GM15510 (cell line): ENCODE results near the gene PRR5L.

Experiments
- POLR2A ChIP-seq: IDR thresholded peaks from 3 replicates; pipeline ENCODE4 v1.6.1; 2011; ENCODE audit warnings: borderline replicate concordance; ENCODE audit not compliant: insufficient read length; ENCODE audit errors: extremely low read depth

The PRR5L gene

DNA sequence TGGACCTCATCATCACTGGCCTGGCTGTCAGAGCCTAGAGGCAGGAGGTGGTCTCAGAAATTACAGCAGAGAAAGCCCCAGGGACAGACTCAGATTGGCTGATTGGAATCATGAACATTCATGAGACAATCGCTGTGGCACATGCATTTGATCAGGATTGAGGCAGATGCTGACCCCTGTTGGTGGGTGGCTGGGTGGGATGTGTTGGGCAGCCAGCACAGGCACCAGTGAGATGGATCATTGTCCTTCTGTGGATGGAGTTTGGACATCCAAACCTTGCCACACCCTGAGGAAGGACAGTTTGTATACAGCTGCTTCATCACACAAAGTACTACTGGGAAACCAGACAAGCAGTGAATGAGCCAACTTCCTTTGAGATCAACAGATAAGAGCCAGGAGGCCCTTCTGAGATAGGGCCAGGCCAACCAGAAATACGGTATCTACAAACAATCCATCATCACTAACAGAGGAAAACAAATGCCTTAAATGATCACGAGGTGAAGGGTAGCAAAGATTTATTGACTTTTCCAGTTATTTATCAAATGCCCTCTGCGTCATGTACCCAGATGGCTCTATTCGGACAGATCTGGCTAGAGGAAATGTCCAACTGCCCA lies 24.2 kb upstream of the PRR5L start:
- TF ChIP-seq POLR2A, result no peak

DNA sequence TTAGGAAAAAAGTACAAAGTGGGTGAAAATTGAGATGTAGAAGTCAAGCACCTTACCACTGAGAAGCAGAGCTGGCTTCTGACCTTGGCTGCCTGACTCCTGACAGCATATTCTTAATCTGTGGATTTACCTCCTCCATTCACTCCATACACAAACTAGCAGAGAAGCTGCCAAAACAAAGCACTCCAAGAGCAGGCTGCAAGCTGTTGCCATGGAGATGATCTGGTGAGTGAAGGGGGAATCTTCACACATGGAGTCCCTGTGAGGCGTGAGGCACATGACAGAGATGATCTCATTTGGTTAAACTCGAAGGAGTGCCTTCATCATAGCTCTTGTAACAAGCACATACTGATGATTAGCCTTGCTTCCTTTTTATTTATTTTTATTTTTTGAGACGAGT lies 23.0 kb upstream of the PRR5L start:
- no peak for TF ChIP-seq POLR2A

DNA sequence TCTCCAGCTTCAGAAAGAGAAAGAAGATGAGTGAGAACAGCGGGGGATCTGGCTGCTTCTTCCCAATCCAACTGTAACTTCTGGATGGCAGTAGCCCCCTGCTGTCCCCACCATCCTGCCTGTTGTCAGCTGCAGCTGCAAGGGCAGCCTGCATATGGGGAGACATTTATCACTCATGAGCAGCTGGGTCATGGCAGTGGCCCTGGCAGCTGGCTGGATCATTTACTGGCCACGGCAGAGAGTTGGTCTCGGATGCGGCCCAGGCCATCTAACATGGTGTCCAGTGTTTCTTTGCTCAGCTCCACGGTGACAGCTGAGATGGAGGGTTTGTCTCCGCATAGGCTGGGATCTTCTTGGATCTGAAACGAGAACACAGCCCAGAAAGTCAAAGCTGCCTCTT lies 21.7 kb upstream of the PRR5L start:
- no peak for TF ChIP-seq POLR2A

DNA sequence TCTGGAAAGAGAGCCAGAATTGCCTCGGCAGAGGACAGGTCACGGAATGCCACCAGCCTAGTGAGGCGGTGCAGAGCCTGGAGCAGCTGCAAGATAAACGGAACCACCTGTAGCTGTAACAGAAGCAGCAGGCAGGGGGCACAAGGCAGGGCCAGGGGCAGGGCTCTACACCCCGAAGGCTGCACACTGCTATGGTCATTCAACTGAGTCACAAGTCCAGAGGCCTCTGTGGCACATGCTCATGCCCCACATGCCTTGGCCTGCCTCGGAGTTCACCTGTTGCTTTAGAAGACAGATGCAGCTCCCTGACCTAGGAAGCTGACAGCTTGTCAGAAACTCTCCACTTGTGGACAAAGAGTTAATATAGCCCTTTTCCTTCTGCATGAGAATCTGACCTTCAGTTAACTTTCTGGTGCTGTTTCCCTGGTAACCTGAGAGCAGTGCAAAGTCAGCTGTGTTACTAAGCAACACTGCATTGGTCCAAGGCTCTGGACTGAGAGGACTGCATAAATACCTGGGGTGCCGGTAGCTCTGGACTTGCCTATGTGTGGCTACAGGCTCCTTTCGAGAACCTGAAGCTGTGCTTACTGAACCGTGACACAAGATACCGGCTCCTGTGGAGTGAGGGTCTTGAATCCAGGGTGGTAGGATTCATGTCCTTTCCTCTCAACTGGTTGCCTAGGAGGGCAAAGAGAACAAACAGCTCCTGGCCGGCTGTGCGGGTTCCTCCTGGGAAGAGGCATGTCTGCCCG lies 17.4 kb upstream of the PRR5L start:
- no peak for TF ChIP-seq POLR2A

DNA sequence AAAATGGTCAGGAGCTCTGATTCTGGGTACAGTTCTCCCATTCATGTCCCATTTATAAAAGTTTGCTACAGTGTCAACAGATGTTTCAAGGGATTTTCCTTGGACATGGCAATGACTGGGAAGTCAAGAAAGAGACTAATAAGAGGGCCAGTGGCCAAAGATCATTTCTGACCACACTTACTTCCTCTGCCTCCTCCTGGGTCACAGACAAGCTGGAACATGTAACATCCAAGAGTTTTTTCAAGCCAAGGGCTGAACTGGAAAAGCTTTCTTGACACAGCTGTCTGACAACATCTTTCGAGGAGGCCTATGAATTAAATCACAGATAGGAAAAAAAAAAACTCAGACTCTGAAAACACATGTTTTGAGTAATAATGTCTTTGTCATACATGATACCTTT lies 15.6 kb upstream of the PRR5L start:
- TF ChIP-seq POLR2A, result no peak

DNA sequence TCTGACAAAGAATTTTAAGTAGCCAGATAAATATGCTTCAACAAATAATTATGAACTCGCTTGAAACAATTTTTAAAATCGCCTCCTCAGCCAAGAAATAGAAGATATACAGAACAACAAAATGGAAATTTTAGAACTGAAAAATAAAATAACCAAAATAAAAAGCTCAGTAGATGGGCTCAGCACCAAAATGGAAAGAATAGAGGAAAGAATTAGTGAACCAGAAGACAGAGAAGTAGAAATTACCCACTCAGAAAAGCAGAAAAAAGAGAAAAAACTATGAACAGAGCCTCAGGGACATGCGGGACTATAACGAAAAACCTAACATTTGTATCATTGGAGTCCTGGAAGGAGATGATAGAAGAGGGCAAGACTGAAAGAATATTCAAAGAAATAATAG lies 14.2 kb upstream of the PRR5L start:
- no peak for TF ChIP-seq POLR2A

DNA sequence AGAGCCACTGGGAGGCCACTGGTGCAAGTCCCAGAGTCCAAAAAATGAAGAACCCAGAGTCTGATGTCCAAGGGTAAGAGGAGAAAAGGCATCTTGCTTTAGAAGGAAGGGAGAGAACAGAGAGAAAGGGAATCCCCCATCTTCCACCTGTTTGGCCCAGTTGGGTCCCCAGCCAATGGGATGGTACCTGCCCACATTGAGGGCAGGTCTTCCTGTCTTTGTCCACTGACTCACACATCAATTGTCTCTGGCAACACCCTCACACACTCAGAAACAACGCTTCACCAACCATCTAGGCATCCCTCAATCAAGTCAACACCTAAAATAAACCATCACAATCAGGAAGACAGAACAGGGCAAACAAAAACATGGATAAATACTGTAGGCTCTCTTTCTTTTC lies 13.2 kb upstream of the PRR5L start:
- TF ChIP-seq POLR2A, result no peak

DNA sequence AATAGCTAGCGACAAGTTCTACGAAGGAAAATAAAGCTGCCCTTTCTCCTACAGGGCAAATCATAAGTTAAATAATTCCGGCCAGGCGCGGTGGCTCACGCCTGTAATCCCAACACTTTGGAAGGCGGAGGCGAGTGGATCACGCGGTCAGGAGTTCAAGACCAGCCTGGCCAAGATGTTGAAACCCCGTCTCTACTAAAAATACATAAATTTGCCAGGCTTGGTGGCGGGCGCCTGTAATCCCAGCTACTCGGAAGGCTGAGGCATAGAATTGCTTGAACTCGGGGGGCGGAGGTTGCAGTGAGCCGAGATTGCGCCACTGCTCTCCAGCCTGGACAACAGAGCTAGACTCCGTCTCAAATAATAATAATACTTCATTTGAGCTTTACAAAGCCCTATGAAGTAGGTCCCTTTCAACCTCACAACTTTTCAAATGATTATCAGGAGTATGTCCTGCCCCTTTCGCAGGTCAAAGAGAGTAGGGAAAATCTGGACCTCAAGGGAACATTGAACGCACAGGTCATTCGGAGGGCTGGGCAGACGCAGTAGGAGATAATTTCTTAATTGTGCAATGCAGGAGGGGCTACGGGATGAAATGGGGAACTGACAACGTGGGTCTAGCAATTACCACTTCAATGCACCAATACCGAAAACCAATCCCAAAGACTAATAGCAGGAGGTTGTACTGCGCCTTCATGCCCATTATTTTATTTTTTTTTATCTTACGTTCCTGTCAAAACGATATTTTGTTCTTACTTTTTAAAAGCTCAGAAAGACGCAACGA lies 7.5 kb upstream of the PRR5L start:
- no peak for TF ChIP-seq POLR2A

DNA sequence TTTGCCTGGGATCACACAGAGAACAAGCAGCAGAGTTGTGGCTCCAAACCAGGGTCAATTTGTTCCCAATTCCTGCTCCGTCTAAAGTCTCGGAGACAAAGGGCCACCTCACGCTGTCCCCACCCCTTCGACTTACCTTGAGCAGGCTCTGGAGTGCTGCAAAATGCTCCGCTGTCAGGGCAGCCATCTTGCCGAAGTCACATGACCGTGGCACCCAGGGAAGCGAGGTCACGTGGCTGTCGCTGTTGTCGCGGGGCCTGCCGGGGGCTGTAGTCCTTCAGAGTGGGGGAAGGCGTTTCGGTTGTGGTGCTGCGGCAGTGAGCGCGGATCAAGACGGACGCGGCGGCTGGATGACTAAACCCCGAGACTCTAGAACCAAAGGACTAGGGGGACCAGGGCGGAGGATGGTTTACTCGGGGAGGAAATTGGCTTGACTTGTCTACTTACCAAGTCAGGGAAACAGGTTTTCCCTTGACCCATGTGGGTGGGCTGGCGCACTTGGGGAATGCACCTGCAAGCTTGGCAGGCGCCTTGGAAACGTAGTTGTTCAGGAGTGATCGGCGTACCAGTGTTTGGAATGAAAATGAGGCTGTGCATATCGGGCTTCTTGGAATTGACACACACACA lies 6.7 kb upstream of the PRR5L start, which contains the start of gene COMMD9:
Gene COMMD9, minus strand, starts transcription at position 199 of the 627 bp plus-strand sequence. Its CDS starts 12 bp downstream, at position 187.
- peak; percentile 58 for TF ChIP-seq POLR2A

DNA sequence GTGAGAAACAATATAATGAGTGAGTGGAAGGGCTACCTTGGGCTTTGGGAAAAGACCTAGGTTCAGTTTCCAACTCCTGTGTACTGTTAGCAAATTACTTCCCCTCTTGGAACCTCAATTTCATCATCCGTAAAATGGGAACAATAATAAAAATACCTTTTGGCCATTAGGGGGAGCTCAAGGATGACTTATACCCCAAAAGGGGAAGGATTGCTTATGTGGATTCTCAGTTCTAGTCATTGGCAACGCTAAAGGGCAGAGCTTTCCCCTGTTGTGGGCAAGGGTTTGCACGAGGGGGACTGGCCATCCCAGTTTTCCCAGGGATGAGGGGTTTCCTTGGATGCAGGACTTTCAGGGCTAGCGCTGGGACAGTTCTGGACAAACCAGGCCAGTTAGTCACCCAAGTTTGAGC lies 3.8 kb upstream of the PRR5L start:
- TF ChIP-seq POLR2A, result no peak

DNA sequence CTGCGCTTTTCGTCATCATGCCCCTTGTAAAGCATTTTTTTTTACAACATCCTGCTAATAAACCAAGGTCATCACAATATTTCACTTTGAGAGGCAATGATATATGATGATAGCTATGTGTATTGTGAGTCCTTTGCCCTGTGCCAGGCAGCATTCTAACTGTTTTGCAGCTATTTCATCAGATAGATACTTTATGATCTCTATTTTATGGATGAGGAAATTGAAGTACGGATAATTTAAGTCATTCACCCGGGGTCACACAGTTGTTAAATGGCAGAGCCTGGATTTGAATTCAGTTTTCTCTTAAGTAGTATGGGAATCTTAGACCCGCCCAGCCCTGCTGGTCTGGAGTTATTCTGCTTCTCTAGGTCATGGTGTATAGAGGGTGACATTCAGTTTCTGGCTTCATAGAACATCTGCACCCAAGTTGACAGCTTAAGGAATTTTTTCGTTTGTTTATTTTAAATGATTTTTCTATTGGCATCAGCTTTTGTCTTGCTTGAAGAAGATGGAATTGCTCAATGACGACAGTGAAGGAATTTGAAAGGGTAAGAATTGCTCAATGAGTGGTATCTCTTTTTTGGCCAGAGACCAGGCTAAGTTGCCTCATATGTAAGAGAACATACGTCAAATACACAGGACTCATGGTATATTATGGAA lies 926 bp downstream of the PRR5L start:
- no peak for TF ChIP-seq POLR2A

DNA sequence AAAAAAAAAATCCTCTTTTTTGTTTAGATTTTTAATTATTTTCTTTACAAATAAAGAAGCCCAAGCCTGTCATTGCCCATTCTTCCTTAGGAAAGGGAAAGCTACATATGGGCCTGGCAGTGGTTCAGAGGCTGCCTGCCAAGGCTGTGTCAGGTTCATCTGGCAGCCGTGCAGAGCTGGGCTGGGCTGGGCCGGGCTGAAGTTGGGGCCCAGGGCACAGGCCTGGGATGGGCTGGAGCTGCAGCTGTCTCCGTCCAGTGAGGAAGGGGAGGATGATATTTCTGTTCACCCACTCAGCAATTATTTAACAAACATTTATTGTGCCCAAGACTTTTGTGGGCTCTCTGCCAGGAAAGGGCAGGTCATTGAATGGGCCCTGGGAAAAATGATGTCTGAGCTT lies 4.6 kb downstream of the PRR5L start:
- no peak for TF ChIP-seq POLR2A

DNA sequence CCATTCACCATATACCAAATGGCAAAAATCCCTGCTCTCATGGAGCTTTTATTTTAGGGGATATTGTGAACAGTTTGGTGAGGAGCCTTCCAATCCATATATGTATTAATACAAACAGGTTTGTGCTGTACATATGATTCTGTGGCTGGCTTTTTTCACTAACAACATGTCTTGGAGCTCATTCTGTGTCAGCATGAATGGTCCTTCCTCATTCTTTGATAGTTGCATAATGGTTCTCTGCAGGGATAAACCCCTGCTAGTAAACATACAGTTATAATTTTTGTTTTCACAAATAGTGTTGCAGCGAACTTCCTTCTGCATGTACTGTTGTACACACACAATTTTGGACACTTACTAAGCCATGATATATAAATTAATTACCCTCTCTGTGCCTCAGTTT lies 8.3 kb downstream of the PRR5L start:
- no peak for TF ChIP-seq POLR2A

DNA sequence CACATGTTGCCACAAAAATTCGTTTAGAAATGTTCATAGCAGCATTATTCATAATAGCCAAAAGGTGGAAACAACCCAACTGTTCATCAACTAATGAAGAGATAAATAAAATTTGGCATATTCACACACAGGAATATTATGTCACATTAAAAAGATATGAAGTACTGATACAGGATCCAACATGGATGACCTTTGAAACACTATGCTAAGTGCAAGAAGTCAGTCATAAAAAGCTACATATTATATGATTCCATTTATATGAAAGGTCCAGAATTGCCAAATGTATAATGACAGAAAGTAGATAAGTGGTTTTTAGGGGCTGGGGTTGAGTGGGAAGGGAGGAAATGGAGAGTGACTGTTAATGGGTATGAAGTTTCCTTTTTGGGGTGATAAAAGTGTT lies 9.0 kb downstream of the PRR5L start:
- TF ChIP-seq POLR2A, result no peak
